A549 (cell line): ENCODE data around the gene NTN4.
"Not testable (repeated sequence)": the region's sequence is repeated elsewhere in the genome, so short reads cannot be mapped to it uniquely, and the experiment has no call there.

ENCODE experiments used
- MYC ChIP-seq: IDR thresholded peaks from 2 replicates; pipeline ENCODE4 v1.6.1; 2012; ENCODE audit warnings: mild to moderate bottlenecking, inconsistent platforms, low read length, improper control_type of control experiment, borderline replicate concordance
- POLR2AphosphoS2 ChIP-seq: conservative IDR thresholded peaks from 2 replicates; pipeline ENCODE4 v1.6.1; 2012; ENCODE audit warnings: low read length, improper control_type of control experiment, inconsistent platforms
- ZC3H11A ChIP-seq: fragments of 450-650 bp; IDR thresholded peaks from 2 replicates; pipeline ENCODE4 v1.6.1; 2014; ENCODE audit warnings: antibody characterized with exemption, mild to moderate bottlenecking
- TF ChIP-seq, protein P1 (sequence below): fragments of >200 bp; sonication (Bioruptor Twin); formaldehyde crosslinking; IDR thresholded peaks from 3 replicates; pipeline ENCODE4 v1.5.1; 2016

DNA sequence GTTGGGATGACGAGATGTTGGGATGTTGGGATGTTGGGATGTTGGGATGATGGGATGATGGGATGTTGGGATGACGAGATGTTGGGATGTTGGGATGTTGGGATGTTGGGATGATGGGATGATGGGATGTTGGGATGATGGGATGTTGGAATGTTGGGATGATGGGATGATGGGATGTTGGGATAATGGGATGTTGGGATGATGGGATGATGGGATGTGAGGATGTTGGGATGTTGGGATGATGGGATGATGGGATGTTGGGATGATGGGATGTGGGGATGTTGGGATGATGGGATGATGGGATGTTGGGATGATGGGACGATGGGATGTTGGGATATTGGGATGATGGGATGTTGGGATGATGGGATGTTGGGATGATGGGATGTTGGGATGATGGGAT, 135.9 kb downstream of the NTN4 start:
- TF ChIP-seq, protein P1, sequence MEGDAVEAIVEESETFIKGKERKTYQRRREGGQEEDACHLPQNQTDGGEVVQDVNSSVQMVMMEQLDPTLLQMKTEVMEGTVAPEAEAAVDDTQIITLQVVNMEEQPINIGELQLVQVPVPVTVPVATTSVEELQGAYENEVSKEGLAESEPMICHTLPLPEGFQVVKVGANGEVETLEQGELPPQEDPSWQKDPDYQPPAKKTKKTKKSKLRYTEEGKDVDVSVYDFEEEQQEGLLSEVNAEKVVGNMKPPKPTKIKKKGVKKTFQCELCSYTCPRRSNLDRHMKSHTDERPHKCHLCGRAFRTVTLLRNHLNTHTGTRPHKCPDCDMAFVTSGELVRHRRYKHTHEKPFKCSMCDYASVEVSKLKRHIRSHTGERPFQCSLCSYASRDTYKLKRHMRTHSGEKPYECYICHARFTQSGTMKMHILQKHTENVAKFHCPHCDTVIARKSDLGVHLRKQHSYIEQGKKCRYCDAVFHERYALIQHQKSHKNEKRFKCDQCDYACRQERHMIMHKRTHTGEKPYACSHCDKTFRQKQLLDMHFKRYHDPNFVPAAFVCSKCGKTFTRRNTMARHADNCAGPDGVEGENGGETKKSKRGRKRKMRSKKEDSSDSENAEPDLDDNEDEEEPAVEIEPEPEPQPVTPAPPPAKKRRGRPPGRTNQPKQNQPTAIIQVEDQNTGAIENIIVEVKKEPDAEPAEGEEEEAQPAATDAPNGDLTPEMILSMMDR, result not testable (repeated sequence)
- not testable (repeated sequence) for TF ChIP-seq MYC, POLR2AphosphoS2, ZC3H11A
